Activated CD8-positive, alpha-beta memory T cell treated with anti-CD3 and anti-CD28 coated beads, Interleukin-2, amount 10 ng/mL, durations not matched to agents 7 days and 5 days (primary cell): ENCODE data around the gene RAB36. TPM values are rescaled to one million over a fixed set of nuclear protein-coding genes. Genes with fewer than 3 reads are reported as not detected.

ENCODE experiments used
- ATAC-seq: fragments of 150-1000 bp; cut with Tn5 transposase; one replicate; pipeline ENCODE4 v1.10.0; 2021; ENCODE audit warnings: moderate library complexity
- CTCF ChIA-PET: fragments of 350-600 bp; sonication (Branson Sonifier 250); formaldehyde crosslinking; loops from one replicate; lab custom pipeline; 2021; ENCODE audit warnings: antibody characterized with exemption; lab: Charles Lee
- DNase-seq: peaks from one replicate; pipeline ENCODE4 v3.0.0-alpha.2; 2020
- H3K27ac Mint-ChIP-seq: one replicate; pipeline ENCODE4 v1.8.0; 2021; ENCODE audit warnings: mild to moderate bottlenecking, mixed read lengths
- H3K27me3 Mint-ChIP-seq: one replicate; pipeline ENCODE4 v1.8.0; 2021; ENCODE audit warnings: mixed read lengths
- H3K36me3 Mint-ChIP-seq: one replicate; pipeline ENCODE4 v1.8.0; 2021; ENCODE audit warnings: mild to moderate bottlenecking, mixed read lengths
- H3K4me1 Mint-ChIP-seq: one replicate; pipeline ENCODE4 v1.8.0; 2021; ENCODE audit warnings: mixed read lengths
- H3K4me3 Mint-ChIP-seq: one replicate; pipeline ENCODE4 v1.8.0; 2021; ENCODE audit warnings: mild to moderate bottlenecking, moderate library complexity, mixed read lengths
- H3K9me3 Mint-ChIP-seq: one replicate; pipeline ENCODE4 v1.8.0; 2022; ENCODE audit warnings: low read depth, mixed read lengths
- total RNA-seq, 2 experiments: library from RNA; stranded (reverse); gene quantifications; one replicate each; pipeline ENCODE4 v1.2.3, GENCODE V29; 2021

Gene RAB36
- total RNA-seq, 2 experiments from 2014 or later, result 0.26 to 0.37 TPM

DNA sequence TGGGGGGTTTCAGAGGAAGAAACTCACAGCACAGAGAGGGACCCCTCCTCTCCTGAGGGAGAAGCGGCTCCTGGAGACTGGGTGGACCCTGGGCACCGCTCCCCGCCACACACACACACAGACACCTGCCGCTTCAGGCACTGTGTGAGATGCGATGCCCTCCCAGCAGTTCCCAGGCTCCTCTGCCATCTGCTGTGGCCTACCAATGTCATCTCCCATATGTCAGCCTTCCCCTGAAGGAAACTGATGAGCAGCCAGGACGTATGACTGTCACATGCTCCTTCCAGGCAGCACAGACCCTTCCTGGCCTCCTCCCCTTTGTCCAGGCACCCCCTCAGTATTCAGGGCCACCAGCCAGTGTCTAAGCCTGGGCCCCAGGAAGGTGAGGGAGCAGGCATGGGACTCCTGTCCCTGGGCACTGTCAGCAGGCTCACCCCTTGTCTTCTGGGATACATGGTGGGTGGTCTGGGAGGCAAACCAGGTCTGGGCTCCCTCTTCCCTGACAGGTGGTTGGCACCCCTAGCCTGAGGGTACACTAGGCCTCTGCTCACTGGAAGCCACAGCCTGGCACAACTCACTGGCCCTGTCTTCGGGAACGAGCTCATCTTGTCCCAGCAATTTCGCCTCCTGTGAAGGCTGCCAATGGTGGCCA lies 23.2 kb downstream of the RAB36 start:
- Mint-ChIP-seq H3K27me3 (no peaks in the 10 kb centered on the region), H3K4me3 (no peak overlapping the region), H3K4me1 (no peaks in the 10 kb centered on the region), H3K9me3 (no peaks in the 10 kb centered on the region), H3K36me3 (no peaks in the 10 kb centered on the region), H3K27ac (no peak overlapping the region)
- CTCF ChIA-PET, result interaction anchor here (1.3 kb wide), 1 partner anchor 11 kb away, joined by 7 read pairs; no protein-coding TSS in a partner anchor
- ATAC-seq, result no peak
- DNase-seq, result no peak

DNA sequence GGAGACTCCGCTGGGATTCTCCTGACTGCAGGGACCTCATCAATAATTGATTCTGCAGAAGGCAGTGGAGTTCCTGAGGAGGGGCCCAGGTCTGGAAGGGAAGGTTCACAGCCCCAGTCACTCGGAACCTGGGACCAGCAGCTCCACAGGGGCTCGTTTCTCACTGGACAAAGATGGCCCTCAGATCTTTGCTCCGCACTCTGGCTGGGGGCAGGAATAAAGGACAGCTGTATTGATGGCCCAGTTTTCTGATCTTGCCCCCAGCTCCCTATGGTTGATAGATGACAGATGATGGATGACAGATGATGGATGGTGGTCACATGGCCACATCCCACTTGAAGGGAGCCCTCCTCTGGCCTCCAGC lies 23.7 kb downstream of the RAB36 start:
- no peaks in the 10 kb centered on the region for H3K27me3 Mint-ChIP-seq
- H3K4me1 Mint-ChIP-seq, result peaks cover 2% of the 10 kb centered on the region
- H3K36me3 Mint-ChIP-seq, result peaks cover 2% of the 10 kb centered on the region
- DNase-seq, result no peak
- no peak for ATAC-seq
- H3K9me3 Mint-ChIP-seq, result no peaks in the 10 kb centered on the region
- CTCF ChIA-PET, result interaction anchor here (1.3 kb wide), 1 partner anchor 12 kb away, joined by 7 read pairs; no protein-coding TSS in a partner anchor
- H3K4me3 Mint-ChIP-seq, result no peak overlapping the region
- no peak overlapping the region for H3K27ac Mint-ChIP-seq

DNA sequence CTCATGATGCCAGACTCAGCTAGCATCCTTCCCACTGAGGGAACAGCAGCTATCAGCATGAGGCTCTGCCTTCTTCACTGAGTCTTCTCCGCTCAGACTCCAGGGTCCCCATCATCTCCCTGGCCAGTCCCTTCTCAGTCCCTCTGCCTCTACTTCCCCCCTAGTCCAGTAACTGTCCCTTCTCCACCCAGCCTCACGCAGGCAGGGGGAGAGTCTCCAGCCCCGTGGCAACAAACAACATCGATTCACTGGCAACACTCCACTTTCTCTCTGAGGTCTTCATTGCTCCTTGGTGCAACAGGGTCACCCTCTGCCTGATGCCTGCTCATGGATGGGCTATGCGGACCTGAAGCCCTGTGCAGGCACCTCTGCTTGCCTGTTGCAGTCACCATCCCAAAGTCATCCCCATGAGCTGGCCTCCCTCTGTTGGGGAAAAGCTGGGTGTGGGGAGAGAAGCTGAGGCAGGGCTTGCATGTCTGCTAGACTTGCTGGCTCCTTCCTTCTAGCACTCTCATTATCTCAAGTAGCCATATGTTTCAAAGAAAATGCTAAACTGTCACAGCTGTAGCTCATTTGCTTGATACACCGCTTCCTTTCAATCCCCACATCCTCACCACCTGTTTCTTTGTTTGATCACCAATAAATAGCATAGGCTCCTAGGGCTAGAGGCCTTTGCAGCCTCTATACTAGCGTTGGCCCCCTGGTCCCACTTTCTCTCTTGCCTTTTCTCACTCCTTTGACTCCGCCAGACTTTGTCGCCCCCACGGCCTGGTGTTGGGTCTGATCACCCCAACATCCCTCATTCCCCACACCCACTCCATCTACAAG lies 30.8 kb downstream of the RAB36 start:
- CTCF ChIA-PET, result interaction anchor here (0.7 to 15.4 kb wide), 9 partner anchors 10 to 216 kb away, joined by 3 to 300 read pairs (median 6); partner anchors contain the start of gene GNAZ
- Mint-ChIP-seq H3K4me3 (no peak overlapping the region), H3K9me3 (peaks cover 9% of the 10 kb centered on the region), H3K36me3 (peaks cover 16% of the 10 kb centered on the region), H3K27me3 (no peaks in the 10 kb centered on the region), H3K4me1 (peaks cover 43% of the 10 kb centered on the region), H3K27ac (peak overlapping the region; percentile 81)
- ATAC-seq, result no peak
- peak; percentile 73 for DNase-seq

DNA sequence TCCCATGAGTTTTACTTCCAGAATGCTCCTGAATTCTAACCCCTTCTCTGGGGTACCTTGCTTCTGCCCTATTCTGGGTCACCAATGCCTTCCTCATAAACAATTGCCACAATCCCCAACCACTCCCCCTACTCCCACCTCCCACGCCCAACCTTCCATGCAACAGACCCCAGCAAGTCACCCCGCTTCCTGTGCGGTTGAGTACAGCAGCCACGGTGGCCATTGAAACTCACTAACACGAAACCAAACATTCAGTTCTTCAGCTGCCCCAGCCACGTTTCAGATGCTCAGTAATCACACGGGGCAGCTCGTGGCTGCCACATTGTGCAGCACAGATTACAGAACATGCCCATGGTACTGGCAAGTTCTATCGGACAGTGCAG lies 31.4 kb downstream of the RAB36 start:
- Mint-ChIP-seq H3K27ac (peak overlapping the region; percentile 81), H3K27me3 (no peaks in the 10 kb centered on the region), H3K36me3 (peaks cover 16% of the 10 kb centered on the region), H3K9me3 (peaks cover 9% of the 10 kb centered on the region), H3K4me3 (no peak overlapping the region), H3K4me1 (peaks cover 45% of the 10 kb centered on the region)
- CTCF ChIA-PET, result interaction anchor here (1.0 to 15.4 kb wide), 11 partner anchors 10 to 217 kb away, joined by 3 to 300 read pairs (median 6); partner anchors contain the start of gene GNAZ
- peak; percentile 75 for DNase-seq
- no peak for ATAC-seq

DNA sequence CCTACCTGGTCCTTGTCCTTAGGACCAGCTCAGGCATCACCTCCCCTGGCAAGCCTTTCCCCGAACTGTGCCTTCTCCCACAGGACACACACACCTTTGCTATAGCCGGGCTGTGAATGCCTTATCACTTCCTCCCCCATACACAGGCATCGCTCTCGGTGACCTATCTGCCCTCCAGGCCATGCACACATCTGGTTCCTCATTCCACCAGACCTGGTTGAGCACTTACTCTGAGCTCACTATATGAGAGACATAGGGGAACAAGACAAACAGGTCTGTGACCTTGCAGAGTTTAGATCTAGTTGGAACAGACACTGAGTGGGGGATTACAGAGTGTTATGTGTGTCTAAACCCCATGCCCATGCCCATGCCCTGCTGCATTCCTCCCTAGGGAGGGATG lies 31.9 kb downstream of the RAB36 start:
- CTCF ChIA-PET, result interaction anchor here (1.0 to 15.4 kb wide), 11 partner anchors 9 to 209 kb away, joined by 3 to 300 read pairs (median 7); partner anchors contain the start of gene RSPH14
- Mint-ChIP-seq H3K9me3 (peaks cover 9% of the 10 kb centered on the region), H3K27me3 (peaks cover 4% of the 10 kb centered on the region), H3K36me3 (peaks cover 20% of the 10 kb centered on the region), H3K27ac (peak overlapping the region; percentile 81), H3K4me3 (no peak overlapping the region), H3K4me1 (peaks cover 51% of the 10 kb centered on the region)
- DNase-seq, result no peak
- no peak for ATAC-seq

DNA sequence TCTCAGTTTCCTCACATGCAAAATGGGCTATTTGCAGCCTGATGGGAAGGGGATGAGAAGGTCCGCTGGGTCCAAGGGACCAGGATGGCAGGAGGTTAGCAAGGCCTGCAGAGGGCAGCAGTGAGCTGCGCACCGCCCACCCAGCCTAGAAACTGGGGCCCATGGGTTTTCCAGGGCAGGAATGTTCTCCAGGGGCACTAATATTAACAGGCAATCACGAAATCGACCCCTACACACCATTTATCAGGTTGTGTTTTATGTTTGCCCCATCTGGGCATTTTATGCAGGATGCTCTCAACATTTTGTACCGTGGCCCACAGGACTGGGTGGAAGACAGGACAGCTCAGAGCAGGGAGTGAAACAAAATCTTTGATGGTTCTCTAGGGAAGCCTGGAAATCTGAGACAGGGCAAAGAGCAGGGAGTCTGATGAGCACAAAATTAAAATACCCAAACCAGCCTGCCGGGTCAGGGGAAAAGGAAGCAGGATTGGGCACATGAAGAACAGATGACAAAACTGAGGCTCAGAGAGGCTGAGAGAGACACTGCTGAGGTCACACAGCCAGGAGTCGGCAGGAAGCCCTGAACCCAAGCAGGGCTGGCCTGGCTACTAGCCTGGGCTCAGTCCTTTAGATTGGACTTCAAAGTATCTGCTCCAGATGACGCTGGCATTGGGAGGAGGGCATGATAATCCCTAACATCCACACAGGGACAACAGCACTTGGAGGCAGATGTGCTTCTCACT lies 33.4 kb downstream of the RAB36 start:
- Mint-ChIP-seq H3K27me3 (peaks cover 4% of the 10 kb centered on the region), H3K36me3 (peaks cover 28% of the 10 kb centered on the region), H3K4me1 (peaks cover 65% of the 10 kb centered on the region), H3K27ac (no peak overlapping the region), H3K4me3 (peak overlapping the region; percentile 29), H3K9me3 (peaks cover 9% of the 10 kb centered on the region)
- CTCF ChIA-PET, result interaction anchor here (0.6 to 15.4 kb wide), 20 partner anchors 10 to 219 kb away, joined by 3 to 300 read pairs (median 4); partner anchors contain the start of genes RAB36 and RSPH14
- ATAC-seq (no peak), DNase-seq (peak; percentile 66)

DNA sequence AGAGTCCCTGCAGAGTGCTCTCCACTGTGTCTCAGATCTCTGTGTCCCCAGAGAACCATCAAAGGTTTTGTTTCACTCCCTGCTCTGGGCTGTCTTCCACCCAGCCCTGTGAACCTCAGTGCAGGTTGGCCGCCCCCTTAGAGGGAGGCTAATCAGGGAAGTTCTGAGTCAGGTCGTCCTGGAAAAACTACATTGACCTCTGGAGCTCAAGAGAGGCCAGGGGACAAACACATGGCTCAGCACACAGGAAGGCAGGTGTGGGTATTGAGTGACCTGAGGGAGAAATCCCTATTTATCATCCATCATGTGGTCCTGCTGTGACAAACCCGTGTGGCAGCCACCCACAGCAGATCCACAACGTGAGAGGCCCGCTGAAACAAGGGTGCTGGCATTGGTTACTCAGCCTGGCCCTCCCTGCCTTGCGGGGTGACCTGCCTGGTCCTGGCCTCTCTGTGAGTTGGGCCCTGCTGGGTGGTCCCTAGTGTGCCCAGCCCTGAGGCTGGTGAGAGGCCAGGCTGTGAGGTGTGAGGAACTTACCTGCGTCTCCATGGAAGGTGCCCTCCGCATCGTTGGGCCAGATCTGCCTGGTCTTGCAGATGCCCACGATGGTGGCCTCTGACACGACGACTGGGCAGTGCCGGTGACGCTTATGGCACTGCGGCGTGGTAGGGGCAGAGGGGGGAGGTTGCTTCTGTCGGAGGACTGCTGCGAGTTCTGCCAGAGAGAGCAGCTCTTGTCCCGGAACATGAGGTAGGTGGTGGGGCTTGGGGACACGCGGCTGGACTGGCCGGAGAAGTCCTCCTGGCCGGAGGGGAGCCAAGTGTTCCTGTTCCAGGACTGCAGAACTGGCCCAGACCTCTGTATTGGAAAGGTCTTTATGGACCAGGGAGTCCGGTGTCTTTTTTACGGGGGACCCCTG lies 34.4 kb downstream of the RAB36 start:
- H3K9me3 Mint-ChIP-seq, result peaks cover 9% of the 10 kb centered on the region
- CTCF ChIA-PET, result interaction anchor here (1.5 to 15.4 kb wide), 4 partner anchors 64 to 206 kb away, joined by 3 to 300 read pairs (median 14); no protein-coding TSS in a partner anchor
- H3K4me3 Mint-ChIP-seq, result peak overlapping the region; percentile 60
- H3K27ac Mint-ChIP-seq, result peak overlapping the region; percentile 68
- H3K36me3 Mint-ChIP-seq, result peaks cover 26% of the 10 kb centered on the region
- peaks cover 68% of the 10 kb centered on the region for H3K4me1 Mint-ChIP-seq
- ATAC-seq (no peak), DNase-seq (no peak)
- peaks cover 4% of the 10 kb centered on the region for H3K27me3 Mint-ChIP-seq

DNA sequence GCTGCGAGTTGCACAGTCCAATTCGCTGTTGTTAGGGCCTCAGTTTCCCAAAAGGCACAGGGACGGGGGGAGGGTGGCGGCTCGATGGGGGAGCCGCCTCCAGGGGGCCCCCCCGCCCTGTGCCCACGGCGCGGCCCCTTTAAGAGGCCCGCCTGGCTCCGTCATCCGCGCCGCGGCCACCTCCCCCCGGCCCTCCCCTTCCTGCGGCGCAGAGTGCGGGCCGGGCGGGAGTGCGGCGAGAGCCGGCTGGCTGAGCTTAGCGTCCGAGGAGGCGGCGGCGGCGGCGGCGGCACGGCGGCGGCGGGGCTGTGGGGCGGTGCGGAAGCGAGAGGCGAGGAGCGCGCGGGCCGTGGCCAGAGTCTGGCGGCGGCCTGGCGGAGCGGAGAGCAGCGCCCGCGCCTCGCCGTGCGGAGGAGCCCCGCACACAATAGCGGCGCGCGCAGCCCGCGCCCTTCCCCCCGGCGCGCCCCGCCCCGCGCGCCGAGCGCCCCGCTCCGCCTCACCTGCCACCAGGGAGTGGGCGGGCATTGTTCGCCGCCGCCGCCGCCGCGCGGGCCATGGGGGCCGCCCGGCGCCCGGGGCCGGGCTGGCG lies 35.1 kb downstream of the RAB36 start, which contains the start of gene BCR:
BCR (plus strand) TSS at position 209 of the 592 bp plus-strand sequence. CDS start 452 bp downstream, outside the sequence.
- Mint-ChIP-seq H3K36me3 (peaks cover 26% of the 10 kb centered on the region), H3K9me3 (peaks cover 9% of the 10 kb centered on the region), H3K27me3 (peaks cover 4% of the 10 kb centered on the region), H3K4me1 (peaks cover 71% of the 10 kb centered on the region), H3K4me3 (peak within 1 kb of the TSS; percentile 75), H3K27ac (peak within 1 kb of the TSS; percentile 68)
- CTCF ChIA-PET, result interaction anchor here (1.0 to 15.4 kb wide), 7 partner anchors 42 to 205 kb away, joined by 3 to 300 read pairs (median 4); no protein-coding TSS in a partner anchor
- ATAC-seq (peak; percentile 75), DNase-seq (peak; percentile 59)

DNA sequence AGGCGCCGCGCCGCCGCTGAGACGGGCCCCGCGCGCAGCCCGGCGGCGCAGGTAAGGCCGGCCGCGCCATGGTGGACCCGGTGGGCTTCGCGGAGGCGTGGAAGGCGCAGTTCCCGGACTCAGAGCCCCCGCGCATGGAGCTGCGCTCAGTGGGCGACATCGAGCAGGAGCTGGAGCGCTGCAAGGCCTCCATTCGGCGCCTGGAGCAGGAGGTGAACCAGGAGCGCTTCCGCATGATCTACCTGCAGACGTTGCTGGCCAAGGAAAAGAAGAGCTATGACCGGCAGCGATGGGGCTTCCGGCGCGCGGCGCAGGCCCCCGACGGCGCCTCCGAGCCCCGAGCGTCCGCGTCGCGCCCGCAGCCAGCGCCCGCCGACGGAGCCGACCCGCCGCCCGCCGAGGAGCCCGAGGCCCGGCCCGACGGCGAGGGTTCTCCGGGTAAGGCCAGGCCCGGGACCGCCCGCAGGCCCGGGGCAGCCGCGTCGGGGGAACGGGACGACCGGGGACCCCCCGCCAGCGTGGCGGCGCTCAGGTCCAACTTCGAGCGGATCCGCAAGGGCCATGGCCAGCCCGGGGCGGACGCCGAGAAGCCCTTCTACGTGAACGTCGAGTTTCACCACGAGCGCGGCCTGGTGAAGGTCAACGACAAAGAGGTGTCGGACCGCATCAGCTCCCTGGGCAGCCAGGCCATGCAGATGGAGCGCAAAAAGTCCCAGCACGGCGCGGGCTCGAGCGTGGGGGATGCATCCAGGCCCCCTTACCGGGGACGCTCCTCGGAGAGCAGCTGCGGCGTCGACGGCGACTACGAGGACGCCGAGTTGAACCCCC lies 35.8 kb downstream of the RAB36 start:
- ATAC-seq (peak; percentile 11), DNase-seq (no peak)
- Mint-ChIP-seq H3K4me3 (peak overlapping the region; percentile 75), H3K4me1 (peaks cover 68% of the 10 kb centered on the region), H3K9me3 (peaks cover 9% of the 10 kb centered on the region), H3K36me3 (peaks cover 24% of the 10 kb centered on the region), H3K27me3 (peaks cover 4% of the 10 kb centered on the region), H3K27ac (no peak overlapping the region)
- CTCF ChIA-PET, result interaction anchor here (0.6 to 15.4 kb wide), 8 partner anchors 43 to 228 kb away, joined by 3 to 300 read pairs (median 4); no protein-coding TSS in a partner anchor

DNA sequence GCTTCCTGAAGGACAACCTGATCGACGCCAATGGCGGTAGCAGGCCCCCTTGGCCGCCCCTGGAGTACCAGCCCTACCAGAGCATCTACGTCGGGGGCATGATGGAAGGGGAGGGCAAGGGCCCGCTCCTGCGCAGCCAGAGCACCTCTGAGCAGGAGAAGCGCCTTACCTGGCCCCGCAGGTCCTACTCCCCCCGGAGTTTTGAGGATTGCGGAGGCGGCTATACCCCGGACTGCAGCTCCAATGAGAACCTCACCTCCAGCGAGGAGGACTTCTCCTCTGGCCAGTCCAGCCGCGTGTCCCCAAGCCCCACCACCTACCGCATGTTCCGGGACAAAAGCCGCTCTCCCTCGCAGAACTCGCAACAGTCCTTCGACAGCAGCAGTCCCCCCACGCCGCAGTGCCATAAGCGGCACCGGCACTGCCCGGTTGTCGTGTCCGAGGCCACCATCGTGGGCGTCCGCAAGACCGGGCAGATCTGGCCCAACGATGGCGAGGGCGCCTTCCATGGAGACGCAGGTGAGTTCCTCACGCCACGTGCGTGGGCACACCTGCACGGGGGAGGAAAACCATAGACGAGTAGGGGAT lies 36.5 kb downstream of the RAB36 start:
- Mint-ChIP-seq H3K27ac (peak overlapping the region; percentile 11), H3K27me3 (peaks cover 4% of the 10 kb centered on the region), H3K4me1 (peaks cover 65% of the 10 kb centered on the region), H3K4me3 (peak overlapping the region; percentile 75), H3K9me3 (peaks cover 4% of the 10 kb centered on the region), H3K36me3 (peaks cover 21% of the 10 kb centered on the region)
- no peak for DNase-seq
- CTCF ChIA-PET, result interaction anchor here (1.6 to 15.4 kb wide), 3 partner anchors 101 to 204 kb away, joined by 10 to 300 read pairs (median 17); no protein-coding TSS in a partner anchor
- no peak for ATAC-seq
